ENCODE data around the gene TWF2. TPM values are rescaled to one million over a fixed set of nuclear protein-coding genes. Genes with fewer than 3 reads are reported as not detected.

The TWF2 gene
- polyA plus RNA-seq, 2 of the 4 experiments (the other 2 are of a cell fraction) = 36.8 to 53.6 TPM

GRCh38 chr3:52248816-52249547, 10.0 kb upstream of the TWF2 start:
- ChIA-PET POLR2A (interaction anchor here (1.1 to 1.7 kb wide), 2 partner anchors 10 to 11 kb away, joined by 3 to 5 read pairs; partner anchors contain the start of gene TWF2), CTCF (interaction anchor here (0.9 to 3.3 kb wide), 7 partner anchors 11 to 90 kb away, joined by 3 to 19 read pairs (median 7); partner anchors contain the start of genes TWF2 and WDR82)
- ATAC-seq = no peak

GRCh38 chr3:52248165-52248541, 9.2 kb upstream of the TWF2 start:
- FAIRE-seq (no peak), ATAC-seq (no peak), DNase-seq (ENCODE audit: low read depth in 1 of 2, low spot score in 1 of 2) (no peak)
- ChIA-PET POLR2A (interaction anchor here (1.1 to 1.7 kb wide), 2 partner anchors 9 to 10 kb away, joined by 3 to 5 read pairs; partner anchors contain the start of gene TWF2), CTCF (interaction anchor here (1.1 to 3.3 kb wide), 7 partner anchors 11 to 52 kb away, joined by 3 to 19 read pairs (median 5); partner anchors contain the start of genes TWF2 and WDR82)
- no peak overlapping the region for H3K4me3 ChIP-seq
- no peak overlapping the region for H3K4me2 ChIP-seq
- H3K9me3 ChIP-seq = no peaks in the 10 kb centered on the region
- 98% methylated on average over 9 of the region's 10 CpGs for WGBS (ENCODE audit: missing lambda C conversion rate)
- H3K27ac ChIP-seq = no peak overlapping the region
- peaks cover 5% of the 10 kb centered on the region; the same call in 2 of the 3 replicates for H3K4me1 ChIP-seq
- TF ChIP-seq CEBPB (IDR thresholded peaks at IDR 0.05) (no peak), JUN (IDR thresholded peaks at IDR 0.05) (no peak), CHD2 (IDR thresholded peaks at IDR 0.05; ENCODE audit: low read length, partially characterized antibody) (no peak), EHF (CRISPR knock-in tag; IDR thresholded peaks at IDR 0.05) (no peak), POLR2AphosphoS2 (conservative IDR thresholded peaks at IDR 0.05; ENCODE audit: low read length) (no peak), BHLHE40 (IDR thresholded peaks at IDR 0.05; ENCODE audit: low read depth, low read length) (no peak), FOSB (CRISPR knock-in tag; IDR thresholded peaks at IDR 0.05) (no peak), REST (IDR thresholded peaks at IDR 0.05) (no peak), RFX5 (IDR thresholded peaks at IDR 0.05) (no peak), MAFK (IDR thresholded peaks at IDR 0.05; ENCODE audit: partially characterized antibody) (no peak)
- TF ChIP-seq, protein P1, sequence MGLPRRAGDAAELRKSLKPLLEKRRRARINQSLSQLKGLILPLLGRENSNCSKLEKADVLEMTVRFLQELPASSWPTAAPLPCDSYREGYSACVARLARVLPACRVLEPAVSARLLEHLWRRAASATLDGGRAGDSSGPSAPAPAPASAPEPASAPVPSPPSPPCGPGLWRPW (IDR thresholded peaks at IDR 0.05) = no peak
- TF ChIP-seq, protein P2, sequence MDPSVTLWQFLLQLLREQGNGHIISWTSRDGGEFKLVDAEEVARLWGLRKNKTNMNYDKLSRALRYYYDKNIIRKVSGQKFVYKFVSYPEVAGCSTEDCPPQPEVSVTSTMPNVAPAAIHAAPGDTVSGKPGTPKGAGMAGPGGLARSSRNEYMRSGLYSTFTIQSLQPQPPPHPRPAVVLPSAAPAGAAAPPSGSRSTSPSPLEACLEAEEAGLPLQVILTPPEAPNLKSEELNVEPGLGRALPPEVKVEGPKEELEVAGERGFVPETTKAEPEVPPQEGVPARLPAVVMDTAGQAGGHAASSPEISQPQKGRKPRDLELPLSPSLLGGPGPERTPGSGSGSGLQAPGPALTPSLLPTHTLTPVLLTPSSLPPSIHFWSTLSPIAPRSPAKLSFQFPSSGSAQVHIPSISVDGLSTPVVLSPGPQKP (IDR thresholded peaks at IDR 0.05; ENCODE audit: low read depth, low read length) = no peak

More at GRCh38 chr3:52248816-52249547, 10.0 kb upstream of the TWF2 start:
- no peak overlapping the region for H3K4me2 ChIP-seq
- no peak overlapping the region for H3K4me3 ChIP-seq
- no peak for TF ChIP-seq NR3C1 (IDR thresholded peaks at IDR 0.05)
- no peak for TF ChIP-seq SREBF2 (IDR thresholded peaks at IDR 0.05)
- TF ChIP-seq KDM5A (IDR thresholded peaks at IDR 0.05) = no peak
- TF ChIP-seq CBX2 (IDR thresholded peaks at IDR 0.05; ENCODE audit: borderline replicate concordance, low read depth) = no peak
- no peak for TF ChIP-seq RAD21 (conservative IDR thresholded peaks at IDR 0.05 in 1 of 2, IDR thresholded peaks at IDR 0.05 in 1 of 2)
- TF ChIP-seq HOXB13 (CRISPR knock-in tag; IDR thresholded peaks at IDR 0.05; ENCODE audit: low read depth) = no peak
- TF ChIP-seq MYC (IDR thresholded peaks at IDR 0.05; ENCODE audit: borderline replicate concordance, low read length) = no peak
- no peak for TF ChIP-seq HOXA7 (CRISPR knock-in tag; IDR thresholded peaks at IDR 0.05)
- TF ChIP-seq MAFK (IDR thresholded peaks at IDR 0.05; ENCODE audit: partially characterized antibody) = no peak
- no peak for TF ChIP-seq FOSL2 (IDR thresholded peaks at IDR 0.05)
- no peak for TF ChIP-seq FOSL2 (CRISPR knock-in tag; IDR thresholded peaks at IDR 0.05)
- TF ChIP-seq PHF8 (IDR thresholded peaks at IDR 0.05; ENCODE audit: borderline replicate concordance, low read depth) = no peak
- TF ChIP-seq ZSCAN20 (CRISPR knock-in tag; IDR thresholded peaks at IDR 0.05) = no peak
- 86% methylated on average over 6 of the region's 10 CpGs for WGBS (ENCODE audit: missing lambda C conversion rate)
- DNase-seq (ENCODE audit: low read depth in 1 of 2, low spot score in 1 of 2) (no peak), FAIRE-seq (no peak)
- H3K27ac ChIP-seq = no peak overlapping the region
- H3K4me1 ChIP-seq = peaks cover 5% of the 10 kb centered on the region; the same call in 2 of the 3 replicates
- no peaks in the 10 kb centered on the region for H3K9me3 ChIP-seq

Data from A549 (cell line).